Lower leg skin (tissue), 3 donors: ENCODE measurements around the gene CARD11.

Source experiments
- POLR2A ChIP-seq, 2 donors: fragments of 450-650 bp; IDR thresholded peaks; one replicate each; pipeline ENCODE4 v1.6.1; 2016 to 2017; ENCODE audit warnings: antibody characterized with exemption in 2 of 2, mild to moderate bottlenecking in 1 of 2, moderate library complexity in 1 of 2
- TF ChIP-seq, protein P1 (sequence below), 3 donors: fragments of 450-650 bp; IDR thresholded peaks; one replicate each; pipeline ENCODE4 v1.5.1; 2016; ENCODE audit warnings: antibody characterized with exemption in 3 of 3, mild to moderate bottlenecking in 3 of 3, moderate library complexity in 2 of 3

DNA sequence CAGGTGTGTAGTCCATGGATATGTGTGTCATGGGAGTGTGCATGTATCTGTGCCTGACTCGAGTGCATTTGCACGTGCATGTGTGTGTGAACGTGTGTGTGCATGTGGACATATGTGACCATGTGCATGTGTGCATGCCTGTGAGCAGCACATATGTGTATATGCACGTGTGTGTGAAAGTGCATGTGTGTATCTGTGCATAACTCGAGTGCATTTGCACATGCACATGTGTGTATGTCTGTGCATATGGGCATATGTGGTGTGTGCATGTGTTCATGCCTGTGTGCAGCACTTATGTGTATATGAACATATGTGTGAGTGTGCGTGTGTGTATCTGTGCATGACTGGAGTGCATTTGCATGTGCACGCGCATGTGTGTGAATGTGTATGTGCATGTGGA lies 164.3 kb downstream of the CARD11 start:
- TF ChIP-seq, protein P1, sequence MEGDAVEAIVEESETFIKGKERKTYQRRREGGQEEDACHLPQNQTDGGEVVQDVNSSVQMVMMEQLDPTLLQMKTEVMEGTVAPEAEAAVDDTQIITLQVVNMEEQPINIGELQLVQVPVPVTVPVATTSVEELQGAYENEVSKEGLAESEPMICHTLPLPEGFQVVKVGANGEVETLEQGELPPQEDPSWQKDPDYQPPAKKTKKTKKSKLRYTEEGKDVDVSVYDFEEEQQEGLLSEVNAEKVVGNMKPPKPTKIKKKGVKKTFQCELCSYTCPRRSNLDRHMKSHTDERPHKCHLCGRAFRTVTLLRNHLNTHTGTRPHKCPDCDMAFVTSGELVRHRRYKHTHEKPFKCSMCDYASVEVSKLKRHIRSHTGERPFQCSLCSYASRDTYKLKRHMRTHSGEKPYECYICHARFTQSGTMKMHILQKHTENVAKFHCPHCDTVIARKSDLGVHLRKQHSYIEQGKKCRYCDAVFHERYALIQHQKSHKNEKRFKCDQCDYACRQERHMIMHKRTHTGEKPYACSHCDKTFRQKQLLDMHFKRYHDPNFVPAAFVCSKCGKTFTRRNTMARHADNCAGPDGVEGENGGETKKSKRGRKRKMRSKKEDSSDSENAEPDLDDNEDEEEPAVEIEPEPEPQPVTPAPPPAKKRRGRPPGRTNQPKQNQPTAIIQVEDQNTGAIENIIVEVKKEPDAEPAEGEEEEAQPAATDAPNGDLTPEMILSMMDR (IDR thresholded peaks at IDR 0.05): no peak
- TF ChIP-seq POLR2A (IDR thresholded peaks at IDR 0.05): no peak
